HFFc6 (cell line): ENCODE measurements around the gene ST13. TPM values are rescaled to one million over a fixed set of nuclear protein-coding genes. Genes with fewer than 3 reads are reported as not detected.
"Not testable (repeated sequence)": the region's sequence is repeated elsewhere in the genome, so short reads cannot be mapped to it uniquely, and the experiment has no call there.

ENCODE experiments used
- DNase-seq: peaks from one replicate; pipeline ENCODE4 v3.0.0-alpha.2; 2018
- H3K27ac Mint-ChIP-seq: 2 replicates; pipeline ENCODE4 v1.8.0; 2020; ENCODE audit warnings: mild to moderate bottlenecking, mixed read lengths
- H3K27me3 Mint-ChIP-seq: 2 replicates; pipeline ENCODE4 v1.8.0; 2021; ENCODE audit warnings: mild to moderate bottlenecking, moderate library complexity, mixed read lengths; ENCODE audit not compliant: insufficient read depth
- H3K36me3 Mint-ChIP-seq: 2 replicates; pipeline ENCODE4 v1.8.0; 2021; ENCODE audit warnings: low read depth, mixed read lengths
- H3K4me1 Mint-ChIP-seq: 2 replicates; pipeline ENCODE4 v1.8.0; 2020; ENCODE audit warnings: low read depth, mixed read lengths
- H3K4me3 Mint-ChIP-seq: 2 replicates; pipeline ENCODE4 v1.8.0; 2020; ENCODE audit warnings: mild to moderate bottlenecking, moderate library complexity, mixed read lengths
- H3K9me3 Mint-ChIP-seq: 2 replicates; pipeline ENCODE4 v1.8.0; 2020; ENCODE audit warnings: mild to moderate bottlenecking, mixed read lengths
- total RNA-seq, 6 experiments: library from RNA; stranded (reverse); fragmentation: NEBNext Ultra II Directional; extraction: Animal tissue kit (Norgen Biotek cat#: 25700); gene quantifications; 2 replicates in 1 of 6; 3 replicates in 5 of 6; pipeline ENCODE4 v1.2.3, GENCODE V29; 2021
- TF ChIP-seq, protein P1 (sequence below): fragments of 200-600 bp; sonication (generic); IDR thresholded peaks from 2 replicates; pipeline ENCODE4 v1.5.0; 2021; ENCODE audit warnings: antibody characterized with exemption, mild to moderate bottlenecking

Gene ST13
- total RNA-seq, 6 experiments from 2014 or later = 236 to 251 (median 243) TPM

DNA sequence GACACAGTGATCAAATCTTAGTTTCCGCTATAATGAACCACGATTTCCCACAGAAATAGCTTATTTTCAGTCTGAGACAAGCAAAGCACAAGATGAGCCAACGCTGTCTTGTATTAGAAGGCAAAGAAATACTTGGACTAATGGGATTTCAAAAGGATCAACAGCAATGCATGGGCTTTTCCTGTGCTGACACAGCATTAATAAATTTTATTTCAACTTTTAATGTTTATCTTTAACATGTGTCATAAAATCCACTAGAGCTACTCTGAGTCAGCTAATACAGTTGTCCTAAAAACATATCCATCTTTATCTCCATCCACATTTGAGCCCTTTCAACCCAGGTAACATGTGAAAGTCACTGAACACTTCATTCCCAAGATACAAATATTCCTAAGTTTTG lies 21.8 kb downstream of the ST13 start:
- Mint-ChIP-seq H3K4me1 (no peaks in the 10 kb centered on the region), H3K27me3 (no peaks in the 10 kb centered on the region), H3K4me3 (no peak overlapping the region), H3K36me3 (peaks cover 32% of the 10 kb centered on the region; the same call in 1 of the 2 replicates), H3K9me3 (no peaks in the 10 kb centered on the region), H3K27ac (0 out of 2 replicates have a peak overlapping the region, but pooled peaks have one; percentile 18)
- no peak for DNase-seq
- TF ChIP-seq, protein P1, sequence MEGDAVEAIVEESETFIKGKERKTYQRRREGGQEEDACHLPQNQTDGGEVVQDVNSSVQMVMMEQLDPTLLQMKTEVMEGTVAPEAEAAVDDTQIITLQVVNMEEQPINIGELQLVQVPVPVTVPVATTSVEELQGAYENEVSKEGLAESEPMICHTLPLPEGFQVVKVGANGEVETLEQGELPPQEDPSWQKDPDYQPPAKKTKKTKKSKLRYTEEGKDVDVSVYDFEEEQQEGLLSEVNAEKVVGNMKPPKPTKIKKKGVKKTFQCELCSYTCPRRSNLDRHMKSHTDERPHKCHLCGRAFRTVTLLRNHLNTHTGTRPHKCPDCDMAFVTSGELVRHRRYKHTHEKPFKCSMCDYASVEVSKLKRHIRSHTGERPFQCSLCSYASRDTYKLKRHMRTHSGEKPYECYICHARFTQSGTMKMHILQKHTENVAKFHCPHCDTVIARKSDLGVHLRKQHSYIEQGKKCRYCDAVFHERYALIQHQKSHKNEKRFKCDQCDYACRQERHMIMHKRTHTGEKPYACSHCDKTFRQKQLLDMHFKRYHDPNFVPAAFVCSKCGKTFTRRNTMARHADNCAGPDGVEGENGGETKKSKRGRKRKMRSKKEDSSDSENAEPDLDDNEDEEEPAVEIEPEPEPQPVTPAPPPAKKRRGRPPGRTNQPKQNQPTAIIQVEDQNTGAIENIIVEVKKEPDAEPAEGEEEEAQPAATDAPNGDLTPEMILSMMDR = no peak

DNA sequence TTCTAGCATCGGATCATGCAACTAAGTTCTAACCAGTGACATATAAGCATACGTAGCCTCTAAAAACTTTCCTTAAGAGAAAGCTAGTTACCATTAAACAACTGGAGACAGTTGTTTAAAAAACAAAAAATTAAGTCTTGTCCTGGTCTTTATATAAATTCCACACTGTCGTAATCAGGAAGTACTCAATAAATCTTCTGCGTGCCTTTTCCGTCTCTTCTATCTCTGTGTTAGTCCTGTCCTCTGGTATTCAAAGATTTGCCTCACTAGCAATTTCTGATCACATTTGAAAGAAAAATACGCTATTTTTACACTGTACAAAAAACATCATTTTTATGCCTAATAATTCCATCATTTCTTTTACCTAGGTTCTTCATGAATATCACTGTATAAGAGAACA lies 27.3 kb downstream of the ST13 start:
- Mint-ChIP-seq H3K27me3 (peaks cover 2% of the 10 kb centered on the region; the same call in 1 of the 2 replicates), H3K36me3 (peaks cover 31% of the 10 kb centered on the region; the same call in 1 of the 2 replicates), H3K4me1 (no peaks in the 10 kb centered on the region), H3K4me3 (no peak overlapping the region), H3K27ac (no peak overlapping the region), H3K9me3 (no peaks in the 10 kb centered on the region)
- TF ChIP-seq, protein P1 = no peak
- DNase-seq = no peak

DNA sequence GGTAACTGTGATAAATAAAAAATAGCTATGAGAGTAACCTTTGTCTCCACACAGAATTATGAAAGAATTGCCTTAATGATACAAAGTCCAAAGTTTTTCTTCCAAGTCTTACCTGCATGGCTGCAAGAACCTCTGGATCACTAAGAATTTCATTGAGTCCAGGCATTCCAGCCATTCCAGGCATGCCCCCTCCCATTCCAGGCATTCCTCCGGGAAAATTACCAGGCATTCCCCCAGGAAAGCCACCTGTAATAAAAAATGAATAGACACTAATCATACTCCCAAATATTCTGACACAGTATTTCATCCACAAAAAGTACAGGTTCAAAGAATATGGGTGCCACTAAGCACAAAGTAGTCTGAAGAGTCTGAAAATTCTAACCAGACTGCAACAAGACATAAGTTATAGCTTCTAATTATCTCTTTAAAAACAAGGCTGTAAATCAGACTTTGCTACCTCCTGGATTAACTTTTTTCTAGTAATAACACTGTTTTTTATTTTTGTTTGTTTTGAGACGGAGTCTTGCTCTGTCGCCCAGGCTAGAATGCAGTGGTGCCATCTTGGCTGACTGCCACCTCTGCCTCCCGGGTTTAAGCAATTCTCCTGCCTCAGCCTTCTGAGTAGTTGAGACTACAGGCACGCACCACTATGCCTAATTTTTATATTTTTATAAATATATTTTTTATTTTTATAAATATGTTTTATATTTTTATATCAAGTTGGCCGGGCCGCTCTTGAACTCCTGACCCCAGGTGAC lies 29.3 kb downstream of the ST13 start:
- Mint-ChIP-seq H3K4me3 (no peak overlapping the region), H3K27ac (no peak overlapping the region), H3K27me3 (peaks cover 2% of the 10 kb centered on the region; the same call in 1 of the 2 replicates), H3K9me3 (no peaks in the 10 kb centered on the region), H3K4me1 (no peaks in the 10 kb centered on the region), H3K36me3 (peaks cover 32% of the 10 kb centered on the region; the same call in 1 of the 2 replicates)
- TF ChIP-seq, protein P1 = no peak
- DNase-seq = no peak

DNA sequence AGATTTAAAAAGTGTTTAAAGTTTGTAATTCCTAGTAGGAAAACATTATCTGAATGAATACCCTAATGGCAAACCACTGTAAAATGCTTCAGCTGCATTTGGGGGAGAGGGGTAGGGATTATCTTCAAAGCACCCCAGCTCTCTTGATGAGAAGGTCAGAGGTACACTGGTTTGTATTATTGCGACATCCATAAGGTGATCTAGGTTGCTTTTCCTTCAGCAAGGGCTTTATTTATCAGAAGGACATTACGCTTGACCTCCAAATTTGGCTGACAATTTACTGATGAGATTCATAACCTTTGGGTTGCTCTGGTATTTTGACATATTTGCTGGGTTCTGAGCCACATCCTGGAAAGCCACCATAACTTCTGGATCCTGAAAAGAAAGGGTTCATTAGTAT lies 30.1 kb downstream of the ST13 start:
- H3K9me3 Mint-ChIP-seq, H3K4me1 Mint-ChIP-seq, H3K4me3 Mint-ChIP-seq, DNase-seq, H3K27me3 Mint-ChIP-seq, H3K27ac Mint-ChIP-seq: not testable (repeated sequence)
- peaks cover 31% of the 10 kb centered on the region; the same call in 1 of the 2 replicates for H3K36me3 Mint-ChIP-seq

DNA sequence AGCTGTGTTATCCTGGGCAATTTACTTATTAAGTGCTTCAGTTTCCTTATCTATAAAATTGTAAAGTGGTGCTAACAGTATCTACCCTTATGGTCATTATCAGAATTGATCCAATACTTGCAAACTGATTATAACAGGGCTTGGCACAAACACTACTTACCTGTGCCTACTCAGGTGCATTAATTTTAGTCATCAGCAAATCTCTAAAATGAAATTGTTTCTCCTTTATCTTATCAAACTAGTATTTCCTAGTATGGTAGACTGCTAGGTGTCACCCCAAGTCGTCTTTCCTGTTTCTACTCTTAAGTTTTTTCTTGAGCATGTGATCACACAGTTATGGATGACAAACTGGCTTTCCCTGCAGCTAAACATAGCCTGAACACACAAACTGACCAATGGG lies 33.0 kb downstream of the ST13 start:
- no peak overlapping the region for H3K27ac Mint-ChIP-seq
- peaks cover 13% of the 10 kb centered on the region for H3K4me1 Mint-ChIP-seq
- no peak overlapping the region for H3K4me3 Mint-ChIP-seq
- no peaks in the 10 kb centered on the region for H3K9me3 Mint-ChIP-seq
- H3K27me3 Mint-ChIP-seq = 0 out of 2 replicates have a peak, but pooled peaks cover 3% of the 10 kb centered on the region
- no peak for DNase-seq
- TF ChIP-seq, protein P1 = no peak
- peaks cover 18% of the 10 kb centered on the region for H3K36me3 Mint-ChIP-seq

DNA sequence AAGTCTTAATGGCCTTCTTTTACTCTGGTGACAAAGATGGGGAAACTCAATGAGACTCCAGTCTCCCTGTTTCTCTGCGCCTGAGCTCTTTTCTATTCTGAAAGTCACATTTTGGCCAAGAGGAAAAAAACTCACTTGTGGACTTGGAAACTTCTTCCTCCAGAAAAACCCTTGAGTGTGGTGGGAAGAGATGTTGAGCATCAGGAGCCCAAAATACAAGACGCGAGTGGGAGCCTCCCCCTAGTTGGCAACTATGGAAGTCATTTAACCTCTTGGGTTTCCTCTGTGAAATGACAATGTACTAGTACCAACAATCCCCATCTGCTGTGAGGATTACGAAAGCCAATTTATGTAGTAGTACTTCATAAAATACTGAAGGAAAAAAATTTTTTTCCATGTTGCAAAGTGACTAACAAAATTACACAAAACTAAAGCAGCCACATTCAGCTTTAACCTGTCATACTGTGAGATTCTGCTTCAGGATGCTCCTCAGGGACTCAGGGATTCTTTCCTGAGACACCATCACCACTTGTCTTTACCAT lies 36.8 kb downstream of the ST13 start:
- peak; percentile 58 for DNase-seq
- TF ChIP-seq, protein P1 = no peak; the same call in 1 of the 2 replicates
- Mint-ChIP-seq H3K27me3 (0 out of 2 replicates have a peak, but pooled peaks cover 3% of the 10 kb centered on the region), H3K36me3 (peaks cover 15% of the 10 kb centered on the region), H3K4me3 (peak overlapping the region; percentile 92), H3K27ac (peak overlapping the region; percentile 86), H3K4me1 (peaks cover 30% of the 10 kb centered on the region), H3K9me3 (no peaks in the 10 kb centered on the region)
